IMR-90 (cell line): ENCODE measurements around the gene ZSCAN10. TPM values are rescaled to one million over a fixed set of nuclear protein-coding genes. Genes with fewer than 3 reads are reported as not detected.

Experiments
- ATAC-seq: fragments of 200-7000 bp; cut with Tn5 transposase; 2 replicates; pipeline ENCODE4 v1.9.1; 2020; ENCODE audit warnings: low read depth, mild to moderate bottlenecking, moderate library complexity
- BruUV-seq: library from RNA; stranded (reverse); fragments of 400-500 nt; replicated peaks from 2 replicates; lab custom pipeline; 2021; lab: Mats Ljungman, UMichigan
- CTCF ChIA-PET: fragments of 300-600 bp; formaldehyde crosslinking; extraction: SDS; loops from one replicate; lab custom pipeline; 2021; ENCODE audit warnings: antibody characterized with exemption; lab: Yijun Ruan, JAX
- POLR2A ChIA-PET: fragments of 300-600 bp; sonication (Branson Sonifier 250); formaldehyde crosslinking; loops from one replicate; lab custom pipeline; 2022; ENCODE audit warnings: antibody characterized with exemption; ENCODE audit not compliant: unreplicated experiment; lab: Charles Lee
- DNase-seq: peaks from one replicate; pipeline ENCODE4 v3.0.0; 2013
- H2AFZ ChIP-seq: replicated peaks from 2 replicates; pipeline ENCODE3; 2013; ENCODE audit warnings: low read length, mild to moderate bottlenecking; ENCODE audit not compliant: poor library complexity
- H2AK5ac ChIP-seq: 2 replicates; pipeline ENCODE4 v1.6.1; 2013; ENCODE audit warnings: low read depth, low read length, inconsistent platforms
- H2AK9ac ChIP-seq: replicated peaks from 2 replicates; pipeline ENCODE3; 2013; ENCODE audit warnings: mild to moderate bottlenecking, low read depth, low read length, moderate library complexity; ENCODE audit not compliant: poor library complexity
- H2BK120ac ChIP-seq: 2 replicates; pipeline ENCODE4 v1.6.1; 2013; ENCODE audit warnings: low read depth, low read length, inconsistent platforms
- H2BK15ac ChIP-seq: 3 replicates; pipeline ENCODE4 v1.6.1; 2013; ENCODE audit warnings: low read depth, low read length, inconsistent platforms
- H2BK20ac ChIP-seq: 2 replicates; pipeline ENCODE4 v1.6.1; 2013; ENCODE audit warnings: low read depth, mild to moderate bottlenecking, inconsistent platforms, low read length, moderate library complexity
- H2BK5ac ChIP-seq: 2 replicates; pipeline ENCODE4 v1.6.1; 2013; ENCODE audit warnings: mild to moderate bottlenecking, low read depth, low read length, inconsistent platforms; ENCODE audit not compliant: poor library complexity, severe bottlenecking
- H3K14ac ChIP-seq: replicated peaks from 2 replicates; pipeline ENCODE4 v1.6.1; 2013; ENCODE audit warnings: low read depth, low read length, inconsistent platforms
- H3K18ac ChIP-seq: 2 replicates; pipeline ENCODE4 v1.6.1; 2013; ENCODE audit warnings: low read depth, low read length, control low read depth
- H3K23ac ChIP-seq: 2 replicates; pipeline ENCODE4 v1.6.1; 2013; ENCODE audit warnings: low read depth, low read length, inconsistent platforms
- H3K27ac ChIP-seq: 2 replicates; pipeline ENCODE4 v1.5.1; 2013; ENCODE audit warnings: mild to moderate bottlenecking, control low read depth, low read length; ENCODE audit not compliant: insufficient read depth
- H3K27me3 ChIP-seq: 2 replicates; pipeline ENCODE4 v1.6.1; 2013; ENCODE audit warnings: low read length; ENCODE audit not compliant: control insufficient read depth, insufficient read depth
- H3K36me3 ChIP-seq: 2 replicates; pipeline ENCODE4 v1.6.1; 2013; ENCODE audit warnings: low read length, mixed read lengths; ENCODE audit not compliant: control insufficient read depth, insufficient read depth
- H3K4ac ChIP-seq: 2 replicates; pipeline ENCODE4 v1.6.1; 2013; ENCODE audit warnings: low read depth, low read length, inconsistent platforms
- H3K4me1 ChIP-seq: 2 replicates; pipeline ENCODE4 v1.6.1; 2013; ENCODE audit warnings: low read length, mixed read lengths; ENCODE audit not compliant: control insufficient read depth, insufficient read depth
- H3K4me2 ChIP-seq: 2 replicates; pipeline ENCODE4 v1.6.1; 2013; ENCODE audit warnings: low read depth, mild to moderate bottlenecking, control low read depth, low read length, moderate library complexity
- H3K4me3 ChIP-seq: 2 replicates; pipeline ENCODE4 v1.5.1; 2013; ENCODE audit warnings: low read depth, mild to moderate bottlenecking, control low read depth, low read length, moderate library complexity; ENCODE audit not compliant: insufficient read depth
- H3K56ac ChIP-seq: 2 replicates; pipeline ENCODE4 v1.6.1; 2013; ENCODE audit warnings: low read length, inconsistent platforms; ENCODE audit not compliant: insufficient read depth; ENCODE audit errors: extremely low read depth
- H3K79me1 ChIP-seq, 2 experiments: 2 replicates each; pipeline ENCODE4 v1.6.1; 2013; ENCODE audit warnings: low read length in 2 of 2, inconsistent platforms in 1 of 2, low read depth in 1 of 2
- H3K9ac ChIP-seq: 2 replicates; pipeline ENCODE4 v1.6.1; 2013; ENCODE audit warnings: low read depth, low read length, control low read depth
- H3K9me1 ChIP-seq: 2 replicates; pipeline ENCODE4 v1.6.1; 2013; ENCODE audit warnings: low read length, inconsistent platforms; ENCODE audit not compliant: insufficient read depth
- H3K9me3 ChIP-seq: 2 replicates; pipeline ENCODE4 v1.6.1; 2013; ENCODE audit warnings: low read length; ENCODE audit not compliant: control insufficient read depth, insufficient read depth
- H4K20me1 ChIP-seq: 2 replicates; pipeline ENCODE4 v1.6.1; 2013; ENCODE audit warnings: low read length, inconsistent platforms; ENCODE audit not compliant: insufficient read depth
- H4K5ac ChIP-seq: 2 replicates; pipeline ENCODE4 v1.6.1; 2013; ENCODE audit warnings: mild to moderate bottlenecking, low read depth, low read length, control low read depth
- H4K8ac ChIP-seq, 2 experiments: 2 replicates each; pipeline ENCODE4 v1.6.1; 2013; ENCODE audit warnings: low read depth in 2 of 2, low read length in 2 of 2, control low read depth in 1 of 2, inconsistent platforms in 1 of 2
- H4K91ac ChIP-seq: 2 replicates; pipeline ENCODE4 v1.6.1; 2013; ENCODE audit warnings: low read depth, low read length, inconsistent platforms; ENCODE audit not compliant: insufficient read depth
- BHLHE40 ChIP-seq: fragments of 150-350 bp; IDR thresholded peaks from 2 replicates; pipeline ENCODE4 v1.6.1; 2016; ENCODE audit warnings: mild to moderate bottlenecking, low read depth, low read length
- CTCF ChIP-seq: conservative IDR thresholded peaks from 2 replicates; pipeline ENCODE4 v1.5.1; 2012; ENCODE audit warnings: mild to moderate bottlenecking, low read depth, low read length, improper control_type of control experiment
- ELK1 ChIP-seq: fragments of 150-350 bp; IDR thresholded peaks from 2 replicates; pipeline ENCODE4 v1.6.1; 2016; ENCODE audit warnings: low read depth, mild to moderate bottlenecking, low read length, moderate library complexity, borderline replicate concordance
- MAFK ChIP-seq: IDR thresholded peaks from 2 replicates; pipeline ENCODE4 v1.6.1; 2012; ENCODE audit warnings: low read depth, low read length, improper control_type of control experiment
- MAZ ChIP-seq: IDR thresholded peaks from 2 replicates; pipeline ENCODE4 v1.6.1; 2012; ENCODE audit warnings: low read depth, mild to moderate bottlenecking, low read length, improper control_type of control experiment, moderate library complexity, borderline replicate concordance
- MXI1 ChIP-seq: IDR thresholded peaks from 2 replicates; pipeline ENCODE4 v1.6.1; 2012; ENCODE audit warnings: low read depth, mild to moderate bottlenecking, low read length, moderate library complexity, borderline replicate concordance
- NFE2L2 ChIP-seq: fragments of 150-350 bp; IDR thresholded peaks from 2 replicates; pipeline ENCODE4 v1.6.1; 2016; ENCODE audit warnings: low read depth, mild to moderate bottlenecking, low read length
- POLR2A ChIP-seq: IDR thresholded peaks from 2 replicates; pipeline ENCODE4 v1.6.1; 2012; ENCODE audit warnings: mild to moderate bottlenecking, low read depth, low read length
- RAD21 ChIP-seq: IDR thresholded peaks from 2 replicates; pipeline ENCODE4 v1.6.1; 2012; ENCODE audit warnings: low read length, improper control_type of control experiment
- RCOR1 ChIP-seq: IDR thresholded peaks from 2 replicates; pipeline ENCODE4 v1.6.1; 2012; ENCODE audit warnings: mild to moderate bottlenecking, low read length, improper control_type of control experiment; ENCODE audit not compliant: insufficient replicate concordance
- RFX5 ChIP-seq: IDR thresholded peaks from 2 replicates; pipeline ENCODE4 v1.8.0; 2012; ENCODE audit warnings: low read depth, mild to moderate bottlenecking, low read length, moderate library complexity
- WGBS, 2 experiments: methylation state at CpG; one replicate each; pipeline versions ENCODE4 v1.1.5 to v1.1.7; 2013; ENCODE audit warnings: missing lambda C conversion rate in 2 of 2; ENCODE audit not compliant: insufficient read length in 1 of 2; ENCODE audit errors: extremely low coverage in 2 of 2; 5-methylcytosine and 5-hydroxymethylcytosine counted together
- dilution Hi-C: fragments of 300-500 bp; cut with HindIII; formaldehyde crosslinking; loops from one replicate; pipeline ENCODE4 v1.14.3; 2018; ENCODE audit warnings: low sequenced_read_pairs; ENCODE audit not compliant: unreplicated experiment
- in situ Hi-C: fragments of 300-500 bp; cut with MboI; formaldehyde crosslinking; loops from 3 replicates; pipeline ENCODE4 v1.14.3; 2019; ENCODE audit warnings: low sequenced_read_pairs, inconsistent platforms, mixed read lengths
- intact Hi-C: fragments of 100-400 bp; cut with micrococcal nuclease; formaldehyde crosslinking; loops from 2 replicates; pipeline ENCODE4 v1.10.0; 2022
- polyA plus RNA-seq, 3 experiments: library from polyadenylated mRNA; depleted of rRNA; stranded (reverse); fragments of >200 nt; gene quantifications; 2 replicates each; pipeline ENCODE4 v1.2.3, GENCODE V29; 2012; ENCODE audit warnings: low replicate concordance in 1 of 3
- total RNA-seq: library from RNA; depleted of rRNA; stranded (reverse); fragments of >200 nt; gene quantifications from 2 replicates; pipeline ENCODE4 v1.2.3, GENCODE V29; 2012

ZSCAN10 gene
- total and polyA plus RNA-seq, 2 of the 4 experiments (the other 2 are of a cell fraction): not detected

- peaks cover 3% of the 10 kb centered on the region; the same call in 1 of the 2 replicates for H3K4me1 ChIP-seq
- no peak overlapping the region for H2BK15ac ChIP-seq
- H3K18ac ChIP-seq: no peak overlapping the region
- H3K4me3 ChIP-seq: no peak overlapping the region
- 0 out of 2 replicates have a peak, but pooled peaks cover 5% of the 10 kb centered on the region for H3K9me1 ChIP-seq
- H3K56ac ChIP-seq: no peak overlapping the region
- no peaks in the 10 kb centered on the region for H3K27me3 ChIP-seq
- H4K5ac ChIP-seq: no peak overlapping the region
- DNase-seq: no peak
- H2BK5ac ChIP-seq: no peak overlapping the region
- in situ Hi-C loops: no loop called here
- H3K9me3 ChIP-seq: no peaks in the 10 kb centered on the region
- no peak overlapping the region for H2AK9ac ChIP-seq
- intact Hi-C loops: no loop called here
- ChIA-PET CTCF (no interaction called here), POLR2A (no interaction called here)
- no peak overlapping the region for H4K91ac ChIP-seq
- H2BK120ac ChIP-seq: no peak overlapping the region
- no peak overlapping the region for H4K8ac ChIP-seq
- no TSS peak for BruUV-seq
- no peak overlapping the region for H3K4ac ChIP-seq
- no peak overlapping the region for H3K27ac ChIP-seq
- TF ChIP-seq MAZ (no peak), CTCF (no peak), NFE2L2 (no peak), ELK1 (no peak), BHLHE40 (no peak), RCOR1 (no peak), RAD21 (no peak), MAFK (no peak), POLR2A (no peak), RFX5 (no peak), MXI1 (no peak)
- dilution Hi-C loops: no loop called here
- H3K4me2 ChIP-seq: no peak overlapping the region
- H2BK20ac ChIP-seq: no peak overlapping the region
- H3K23ac ChIP-seq: no peak overlapping the region
- H3K9ac ChIP-seq: no peak overlapping the region
- ATAC-seq: no peak
- peaks cover under 1% of the 10 kb centered on the region; the same call in 1 of the 2 replicates for H4K20me1 ChIP-seq
- peaks cover 46% of the 10 kb centered on the region for H3K36me3 ChIP-seq
- no peak overlapping the region for H3K14ac ChIP-seq
- H3K79me1 ChIP-seq: peaks cover 10 to 14% of the 10 kb centered on the region in 2 experiments
- no peak overlapping the region for H2AFZ ChIP-seq
- WGBS, 2 experiments: 95% methylated on average over 22 of the region's 33 CpGs; no CpG with 5 or more reads in 1 of the 2 experiments
- H2AK5ac ChIP-seq: no peak overlapping the region
Measured at GRCh38 chr16:3119286-3119685, 20.2 kb upstream of the ZSCAN10 start.
